Sigmoid colon (tissue), 7 donors: ENCODE data around the gene CEP85. TPM values are rescaled to one million over a fixed set of nuclear protein-coding genes. Genes with fewer than 3 reads are reported as not detected.

Source experiments
- DNase-seq: peaks from one replicate; pipeline ENCODE4 v3.0.0-alpha.2; 2019
- H3K27ac ChIP-seq, 4 donors: fragments of 200-600 bp; sonication (generic); one replicate each; pipeline ENCODE4 v1.5.1; 2016 to 2019; ENCODE audit warnings: mild to moderate bottlenecking in 1 of 4
- H3K27me3 ChIP-seq, 3 donors: fragments of 200-600 bp; sonication (generic); one replicate each; pipeline ENCODE4 v1.5.1; 2019; ENCODE audit warnings: mild to moderate bottlenecking in 1 of 3
- H3K36me3 ChIP-seq, 4 donors: fragments of 200-600 bp; sonication (generic); one replicate each; pipeline ENCODE4 v1.5.1; 2016 to 2019
- H3K4me1 ChIP-seq, 4 donors: fragments of 200-600 bp; sonication (generic); one replicate each; pipeline ENCODE4 v1.5.1; 2017 to 2019
- H3K4me3 ChIP-seq, 4 donors: fragments of 200-600 bp; sonication (generic); one replicate each; pipeline ENCODE4 v1.5.1; 2017 to 2019; ENCODE audit warnings: mild to moderate bottlenecking in 2 of 4, moderate library complexity in 1 of 4
- H3K9me3 ChIP-seq, 4 donors: fragments of 200-600 bp in 3 of 4; sonication (generic) in 3 of 4; one replicate each; pipeline versions ENCODE4 v1.5.1 to v1.6.1; 2013 to 2019
- CTCF ChIP-seq, 4 experiments: fragments of 450-650 bp in 3 of 4; fragments of 200-600 bp in 1 of 4; IDR thresholded peaks; one replicate each; pipeline ENCODE4 v1.5.1; 2016 to 2019; ENCODE audit warnings: antibody characterized with exemption in 4 of 4, mild to moderate bottlenecking in 3 of 4, moderate library complexity in 2 of 4
- EP300 ChIP-seq, 4 donors: sonication (generic); formaldehyde crosslinking; IDR thresholded peaks; one replicate each; pipeline ENCODE4 v1.6.1; 2017; ENCODE audit warnings: antibody characterized with exemption in 4 of 4
- POLR2A ChIP-seq, 2 donors: fragments of 450-650 bp; IDR thresholded peaks; one replicate each; pipeline ENCODE4 v1.6.1; 2016; ENCODE audit warnings: antibody characterized with exemption in 2 of 2, mild to moderate bottlenecking in 2 of 2, moderate library complexity in 2 of 2
- POLR2AphosphoS5 ChIP-seq, 4 donors: sonication (generic); formaldehyde crosslinking; IDR thresholded peaks; one replicate each; pipeline ENCODE4 v1.6.1; 2017; ENCODE audit warnings: antibody characterized with exemption in 4 of 4
- WGBS, 2 donors: extraction: QIAGEN DNeasy Blood & Tissue Kit; methylation state at CpG; one replicate each; pipeline ENCODE4 v1.1.7; 2013; 5-methylcytosine and 5-hydroxymethylcytosine counted together
- intact Hi-C: fragments of 100-400 bp; cut with DNase I; formaldehyde crosslinking; loops from one replicate; pipeline ENCODE4 v1.15.1; 2023
- polyA plus RNA-seq, 3 donors: library from polyadenylated mRNA; stranded (reverse); fragments of 200-250 nt; gene quantifications; one replicate each; pipeline ENCODE4 v1.2.3, GENCODE V29; 2013
- total RNA-seq, 4 donors: library from RNA; depleted of rRNA; stranded (reverse); fragments of >200 nt; gene quantifications; one replicate each; pipeline ENCODE4 v1.1.0, GENCODE V29; 2016
- donor health status: healthy with polysubstance abuse.
- donor health status: Bipolar disorder and iron deficiency.
- donor health status: healthy.

CEP85 gene
- total and polyA plus RNA-seq, 7 donors: 1.9 to 12.9 (median 3.9) TPM

GRCh38 chr1:26324550-26324949 is 90.5 kb downstream of the CEP85 start:
- no peak for TF ChIP-seq EP300 (IDR thresholded peaks at IDR 0.05)
- TF ChIP-seq POLR2A (IDR thresholded peaks at IDR 0.05): no peak
- TF ChIP-seq CTCF (IDR thresholded peaks at IDR 0.05): no peak
- no peak for TF ChIP-seq POLR2AphosphoS5 (IDR thresholded peaks at IDR 0.05)
- WGBS, 2 donors: 82 to 86% methylated on average over 3 of the region's 3 CpGs
- DNase-seq: no peak
- no peak overlapping the region for H3K4me3 ChIP-seq
- no peak overlapping the region for H3K27ac ChIP-seq
- intact Hi-C loops: loop anchor here (5.0 to 10.0 kb wide), 2 partner anchors 160 to 217 kb away; partner anchors contain the start of genes C1orf232 and ZNF593
- H3K9me3 ChIP-seq: no peaks in the 10 kb centered on the region
- H3K4me1 ChIP-seq: peaks cover 0 to 6% (median 5%) of the 10 kb centered on the region in 4 donors
- peaks cover 0 to 13% (median 0%) of the 10 kb centered on the region in 3 donors for H3K27me3 ChIP-seq
- H3K36me3 ChIP-seq: no peaks in the 10 kb centered on the region

- Histone ChIP-seq H3K4me3 (no peak overlapping the region), H3K27me3 (peaks cover 4 to 45% (median 12%) of the 10 kb centered on the region in 3 donors), H3K27ac (no peak overlapping the region), H3K9me3 (no peaks in the 10 kb centered on the region), H3K36me3 (no peaks in the 10 kb centered on the region), H3K4me1 (no peaks in the 10 kb centered on the region)
- no peak for TF ChIP-seq POLR2AphosphoS5 (IDR thresholded peaks at IDR 0.05)
- no peak for TF ChIP-seq POLR2A (IDR thresholded peaks at IDR 0.05)
- TF ChIP-seq CTCF (IDR thresholded peaks at IDR 0.05): no peak
- TF ChIP-seq EP300 (IDR thresholded peaks at IDR 0.05): no peak
- WGBS, 2 donors: 90 to 91% methylated on average over 8 of the region's 8 CpGs
- DNase-seq: no peak
- intact Hi-C loops: loop anchor here (10.0 kb wide), 1 partner anchor 163 kb away; the partner anchor contains the start of genes C1orf232 and ZNF593
Measured at GRCh38 chr1:26327956-26328362, 94.0 kb downstream of the CEP85 start.

Other genes starting within 250 kb of the CEP85 start
- 10 to 100 TPM in 2 of 4 donors, 1 to 10 TPM in 2; 6.7 to 12.2 (median 9.8) TPM for gene PAFAH2, start 236.1 kb upstream of the CEP85 start, total RNA-seq
- 10 to 100 TPM; 19.2 to 36.1 (median 19.3) TPM for gene PAFAH2, start 236.1 kb upstream of the CEP85 start, polyA plus RNA-seq
- gene EXTL1, start 212.4 kb upstream of the CEP85 start, total RNA-seq: 1 to 10 TPM in 3 of 4 donors, under 1 TPM in 1; 0.99 to 1.5 (median 1.1) TPM
- under 1 TPM in 2 of 3 donors, not detected in 1; under 0.01 to 0.39 TPM for gene EXTL1, start 212.4 kb upstream of the CEP85 start, polyA plus RNA-seq
- under 1 TPM in 1 of 4 donors, not detected in 3; 0.16 TPM for gene SLC30A2, start 188.1 kb upstream of the CEP85 start, total RNA-seq
- gene SLC30A2, start 188.1 kb upstream of the CEP85 start, polyA plus RNA-seq: under 1 TPM in 2 of 3 donors, not detected in 1; 0.07 to 0.92 TPM
- gene TRIM63, start 166.6 kb upstream of the CEP85 start, total RNA-seq: 1 to 10 TPM in 1 of 4 donors, under 1 TPM in 1, not detected in 2; 0.81 to 2.1 TPM
- 1 to 10 TPM in 1 of 3 donors, under 1 TPM in 2; 0.35 to 1.8 (median 0.46) TPM for gene TRIM63, start 166.6 kb upstream of the CEP85 start, polyA plus RNA-seq
- 10 to 100 TPM in 1 of 4 donors, 1 to 10 TPM in 3; 4.2 to 15.7 (median 6.6) TPM for gene PDIK1L, start 122.4 kb upstream of the CEP85 start, total RNA-seq
- 1 to 10 TPM; 4.6 to 5.4 (median 5.0) TPM for gene PDIK1L, start 122.4 kb upstream of the CEP85 start, polyA plus RNA-seq
- gene FAM110D, start 75.1 kb upstream of the CEP85 start, total RNA-seq: 1 to 10 TPM; 1.1 to 4.2 (median 2.2) TPM
- 1 to 10 TPM in 1 of 3 donors, under 1 TPM in 1, not detected in 1; 0.60 to 1.1 TPM for gene FAM110D, start 75.1 kb upstream of the CEP85 start, polyA plus RNA-seq
- gene C1orf232, start 65.2 kb upstream of the CEP85 start, total RNA-seq: not detected
- not detected for gene C1orf232, start 65.2 kb upstream of the CEP85 start, polyA plus RNA-seq
- 10 to 100 TPM; 16.3 to 37.2 (median 32.1) TPM for gene ZNF593, start 64.3 kb upstream of the CEP85 start, total RNA-seq
- gene ZNF593, start 64.3 kb upstream of the CEP85 start, polyA plus RNA-seq: 100 to 1,000 TPM in 1 of 3 donors, 10 to 100 TPM in 2; 38.4 to 114 (median 61.3) TPM
- gene ZNF593OS, start 62.4 kb upstream of the CEP85 start, total RNA-seq: not detected
- under 1 TPM in 1 of 3 donors, not detected in 2; 0.13 TPM for gene ZNF593OS, start 62.4 kb upstream of the CEP85 start, polyA plus RNA-seq
- 1 to 10 TPM in 2 of 4 donors, under 1 TPM in 1, not detected in 1; 0.82 to 4.7 (median 1.8) TPM for gene CNKSR1, start 56.7 kb upstream of the CEP85 start, total RNA-seq
- 10 to 100 TPM; 13.8 to 29.0 (median 16.0) TPM for gene CNKSR1, start 56.7 kb upstream of the CEP85 start, polyA plus RNA-seq
- not detected for gene CATSPER4, start 43.6 kb upstream of the CEP85 start, total RNA-seq
- under 1 TPM in 1 of 3 donors, not detected in 2; 0.04 TPM for gene CATSPER4, start 43.6 kb upstream of the CEP85 start, polyA plus RNA-seq
- 10 to 100 TPM; 32.9 to 41.5 (median 37.6) TPM for gene SH3BGRL3, start 45.9 kb downstream of the CEP85 start, total RNA-seq
- gene SH3BGRL3, start 45.9 kb downstream of the CEP85 start, polyA plus RNA-seq: 100 to 1,000 TPM; 303 to 575 (median 543) TPM
- gene UBXN11, start 72.4 kb downstream of the CEP85 start, total RNA-seq: 10 to 100 TPM in 3 of 4 donors, 1 to 10 TPM in 1; 9.8 to 17.7 (median 13.1) TPM
- gene UBXN11, start 72.4 kb downstream of the CEP85 start, polyA plus RNA-seq: 10 to 100 TPM in 1 of 3 donors, 1 to 10 TPM in 2; 3.0 to 22.7 (median 4.2) TPM
- 1 to 10 TPM in 2 of 4 donors, not detected in 2; 1.6 to 5.7 TPM for gene CD52, start 83.8 kb downstream of the CEP85 start, total RNA-seq
- gene CD52, start 83.8 kb downstream of the CEP85 start, polyA plus RNA-seq: 100 to 1,000 TPM in 1 of 3 donors, 10 to 100 TPM in 2; 19.8 to 556 (median 41.4) TPM
- gene CRYBG2, start 119.9 kb downstream of the CEP85 start, total RNA-seq: 1 to 10 TPM in 1 of 4 donors, under 1 TPM in 1, not detected in 2; 0.55 to 1.8 TPM
- 10 to 100 TPM; 13.8 to 21.0 (median 19.9) TPM for gene CRYBG2, start 119.9 kb downstream of the CEP85 start, polyA plus RNA-seq
- gene ZNF683, start 138.6 kb downstream of the CEP85 start, total RNA-seq: not detected
- under 1 TPM in 1 of 3 donors, not detected in 2; 0.52 TPM for gene ZNF683, start 138.6 kb downstream of the CEP85 start, polyA plus RNA-seq
- gene LIN28A, start 176.6 kb downstream of the CEP85 start, total RNA-seq: not detected
- not detected for gene LIN28A, start 176.6 kb downstream of the CEP85 start, polyA plus RNA-seq
- gene DHDDS, start 198.1 kb downstream of the CEP85 start, total RNA-seq: 10 to 100 TPM; 16.6 to 33.5 (median 24.7) TPM
- 10 to 100 TPM; 46.2 to 64.3 (median 59.0) TPM for gene DHDDS, start 198.1 kb downstream of the CEP85 start, polyA plus RNA-seq
- 100 to 1,000 TPM; 150 to 403 (median 234) TPM for gene HMGN2, start 238.2 kb downstream of the CEP85 start, total RNA-seq
- gene HMGN2, start 238.2 kb downstream of the CEP85 start, polyA plus RNA-seq: 100 to 1,000 TPM; 474 to 749 (median 570) TPM